GM18873 (cell line): ENCODE data around the gene OAS2.
"Not testable (repeated sequence)": the region's sequence is repeated elsewhere in the genome, so short reads cannot be mapped to it uniquely, and the experiment has no call there.

Source experiments
- ATAC-seq: cut with Tn5 transposase; IDR thresholded peaks from one replicate; pipeline ENCODE4 v1.9.1; 2021; ENCODE audit warnings: mild to moderate bottlenecking, moderate library complexity, moderate number of reproducible peaks; ENCODE audit not compliant: unreplicated experiment, low FRiP score

Gene OAS2

DNA sequence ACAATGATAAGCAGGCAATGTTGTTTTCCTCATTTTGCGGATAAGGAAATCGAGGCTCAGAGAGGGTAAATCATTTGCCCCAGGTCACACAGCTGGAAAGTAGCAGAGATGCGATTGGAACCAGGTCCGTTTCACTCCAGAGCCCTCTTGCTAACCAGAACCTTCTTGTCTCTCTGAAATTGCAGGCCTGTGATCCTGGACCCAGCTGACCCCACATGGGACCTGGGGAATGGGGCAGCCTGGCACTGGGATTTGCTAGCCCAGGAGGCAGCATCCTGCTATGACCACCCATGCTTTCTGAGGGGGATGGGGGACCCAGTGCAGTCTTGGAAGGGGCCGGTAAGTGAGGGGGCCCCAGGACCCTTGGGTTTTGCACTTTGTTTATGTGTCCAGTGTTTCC lies 30.6 kb upstream of the OAS2 start:
- ATAC-seq: no peak

DNA sequence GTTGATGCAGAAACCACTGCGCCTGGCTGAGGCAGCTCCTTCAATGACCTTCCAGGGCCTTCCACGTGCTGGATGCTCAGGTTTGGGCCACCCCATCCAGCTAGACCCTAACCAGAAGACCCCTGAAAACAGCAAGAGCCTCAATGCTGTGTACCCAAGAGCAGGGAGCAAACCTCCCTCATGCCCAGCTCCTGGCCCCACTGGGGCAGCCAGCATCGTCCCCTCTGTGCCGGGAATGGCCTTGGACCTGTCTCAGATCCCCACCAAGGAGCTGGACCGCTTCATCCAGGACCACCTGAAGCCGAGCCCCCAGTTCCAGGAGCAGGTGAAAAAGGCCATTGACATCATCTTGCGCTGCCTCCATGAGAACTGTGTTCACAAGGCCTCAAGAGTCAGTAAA lies 29.5 kb upstream of the OAS2 start:
- no peak for ATAC-seq

DNA sequence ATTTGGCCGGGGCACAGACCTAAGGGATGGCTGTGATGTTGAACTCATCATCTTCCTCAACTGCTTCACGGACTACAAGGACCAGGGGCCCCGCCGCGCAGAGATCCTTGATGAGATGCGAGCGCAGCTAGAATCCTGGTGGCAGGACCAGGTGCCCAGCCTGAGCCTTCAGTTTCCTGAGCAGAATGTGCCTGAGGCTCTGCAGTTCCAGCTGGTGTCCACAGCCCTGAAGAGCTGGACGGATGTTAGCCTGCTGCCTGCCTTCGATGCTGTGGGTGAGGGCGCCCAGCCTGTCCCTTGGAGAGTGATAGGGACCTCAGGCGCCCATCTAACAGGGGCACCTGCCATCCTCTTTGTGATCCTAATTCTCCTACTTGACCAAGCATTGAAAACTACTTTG lies 27.6 kb upstream of the OAS2 start:
- ATAC-seq: no peak

DNA sequence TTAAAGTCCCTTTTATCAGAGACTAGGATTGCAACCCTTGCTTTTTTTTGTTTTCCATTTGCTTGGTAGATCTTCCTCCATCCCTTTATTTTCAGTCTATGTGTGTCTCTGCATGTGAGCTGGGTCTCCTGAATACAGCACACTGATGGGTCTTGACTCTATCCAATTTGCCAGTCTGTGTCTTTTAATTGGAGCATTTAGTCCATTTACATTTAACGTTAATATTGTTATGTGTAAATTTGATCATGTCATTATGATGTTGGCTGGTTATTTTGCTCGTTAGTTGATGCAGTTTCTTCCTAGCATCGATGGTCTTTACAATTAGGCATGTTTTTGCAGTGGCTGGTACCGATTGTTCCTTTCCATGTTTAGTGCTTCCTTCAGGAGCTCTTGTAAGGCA lies 21.2 kb upstream of the OAS2 start:
- ATAC-seq: not testable (repeated sequence)

DNA sequence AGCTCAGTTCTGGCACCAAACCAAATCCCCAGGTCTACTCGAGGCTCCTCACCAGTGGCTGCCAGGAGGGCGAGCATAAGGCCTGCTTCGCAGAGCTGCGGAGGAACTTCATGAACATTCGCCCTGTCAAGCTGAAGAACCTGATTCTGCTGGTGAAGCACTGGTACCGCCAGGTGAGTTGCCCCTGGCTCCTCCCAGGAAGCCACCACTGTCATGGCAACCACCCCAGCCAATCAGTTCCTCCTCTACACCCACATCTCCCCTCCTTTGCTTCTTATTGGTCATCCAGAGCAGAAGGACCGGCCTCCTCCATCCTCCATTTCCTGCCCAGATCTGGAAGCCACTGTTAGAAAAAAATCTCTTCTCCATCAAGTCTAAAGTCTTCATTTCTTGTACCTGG lies 17.2 kb upstream of the OAS2 start:
- ATAC-seq: no peak

DNA sequence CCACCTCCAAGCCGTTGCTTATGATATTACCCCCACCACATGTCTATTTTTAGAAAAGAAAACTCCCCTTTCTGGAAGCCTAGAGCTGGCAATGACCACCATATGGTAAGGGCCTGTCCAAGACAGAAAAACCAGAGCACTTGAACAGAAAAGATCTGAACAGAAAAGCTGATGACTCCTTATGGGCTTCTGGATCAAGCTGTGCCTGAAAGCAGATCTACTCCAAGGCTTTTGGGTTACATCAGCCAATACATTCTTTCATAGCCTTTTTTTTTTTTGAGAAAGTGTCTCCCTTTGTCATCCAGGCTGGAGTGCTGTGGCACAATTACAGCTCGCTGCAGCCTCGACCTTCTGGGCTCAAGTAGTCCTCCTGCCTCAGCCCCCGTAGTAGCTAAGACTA lies 16.8 kb upstream of the OAS2 start:
- no peak for ATAC-seq

DNA sequence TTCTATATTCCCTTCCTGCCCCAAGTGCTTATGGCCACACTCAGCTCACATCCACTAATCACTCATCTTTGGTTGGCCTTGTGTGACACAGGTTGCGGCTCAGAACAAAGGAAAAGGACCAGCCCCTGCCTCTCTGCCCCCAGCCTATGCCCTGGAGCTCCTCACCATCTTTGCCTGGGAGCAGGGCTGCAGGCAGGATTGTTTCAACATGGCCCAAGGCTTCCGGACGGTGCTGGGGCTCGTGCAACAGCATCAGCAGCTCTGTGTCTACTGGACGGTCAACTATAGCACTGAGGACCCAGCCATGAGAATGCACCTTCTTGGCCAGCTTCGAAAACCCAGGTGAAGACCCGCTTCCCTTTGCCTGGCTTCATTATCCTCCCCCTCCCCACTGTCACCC lies 15.8 kb upstream of the OAS2 start:
- ATAC-seq: no peak

DNA sequence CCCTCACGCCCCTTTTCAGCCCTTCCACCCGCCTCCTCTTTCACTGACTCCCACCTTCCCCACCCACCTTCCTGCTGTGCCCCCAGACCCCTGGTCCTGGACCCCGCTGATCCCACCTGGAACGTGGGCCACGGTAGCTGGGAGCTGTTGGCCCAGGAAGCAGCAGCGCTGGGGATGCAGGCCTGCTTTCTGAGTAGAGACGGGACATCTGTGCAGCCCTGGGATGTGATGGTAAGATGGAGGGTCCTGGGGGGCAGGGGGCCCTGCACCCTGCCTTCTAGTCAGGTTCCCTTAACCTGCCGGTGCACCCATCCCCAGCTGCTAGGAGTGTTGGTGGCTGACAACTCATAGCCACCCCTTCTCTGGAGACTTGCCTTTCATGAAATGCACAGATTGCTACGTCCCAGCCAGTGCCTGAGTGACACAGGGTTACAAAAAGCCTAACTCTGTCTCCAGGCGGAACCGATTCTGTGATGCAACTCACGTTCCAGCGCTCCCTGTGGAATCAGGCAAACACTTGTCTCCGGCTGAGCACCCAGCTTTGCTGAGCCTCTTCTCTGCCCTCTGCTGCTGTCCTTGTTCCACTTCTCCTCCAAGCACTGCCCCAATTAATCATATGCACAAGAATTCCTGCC lies 15.0 kb upstream of the OAS2 start:
- ATAC-seq: no peak

DNA sequence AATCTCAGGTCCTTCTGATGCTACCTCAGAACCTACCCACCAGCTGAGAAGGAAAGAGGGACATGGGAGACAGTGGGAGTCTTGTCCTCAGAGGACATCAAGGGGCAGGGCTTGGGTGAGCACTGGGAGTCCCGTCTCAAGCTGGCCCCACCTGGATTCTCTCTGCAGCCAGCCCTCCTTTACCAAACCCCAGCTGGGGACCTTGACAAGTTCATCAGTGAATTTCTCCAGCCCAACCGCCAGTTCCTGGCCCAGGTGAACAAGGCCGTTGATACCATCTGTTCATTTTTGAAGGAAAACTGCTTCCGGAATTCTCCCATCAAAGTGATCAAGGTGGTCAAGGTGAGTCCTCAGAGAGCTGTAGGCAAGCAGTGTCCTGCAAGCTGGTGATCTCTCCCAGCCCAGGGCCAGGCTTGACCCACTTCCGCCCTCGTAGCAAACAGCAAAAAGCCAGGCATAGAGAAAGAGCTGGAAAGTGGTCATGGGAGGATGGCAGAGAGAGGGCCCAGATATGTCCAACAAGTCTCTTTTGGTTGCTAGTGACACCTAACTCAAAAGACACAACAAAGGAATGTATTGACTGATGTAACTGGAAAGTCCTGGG lies 14.2 kb upstream of the OAS2 start:
- ATAC-seq: no peak

DNA sequence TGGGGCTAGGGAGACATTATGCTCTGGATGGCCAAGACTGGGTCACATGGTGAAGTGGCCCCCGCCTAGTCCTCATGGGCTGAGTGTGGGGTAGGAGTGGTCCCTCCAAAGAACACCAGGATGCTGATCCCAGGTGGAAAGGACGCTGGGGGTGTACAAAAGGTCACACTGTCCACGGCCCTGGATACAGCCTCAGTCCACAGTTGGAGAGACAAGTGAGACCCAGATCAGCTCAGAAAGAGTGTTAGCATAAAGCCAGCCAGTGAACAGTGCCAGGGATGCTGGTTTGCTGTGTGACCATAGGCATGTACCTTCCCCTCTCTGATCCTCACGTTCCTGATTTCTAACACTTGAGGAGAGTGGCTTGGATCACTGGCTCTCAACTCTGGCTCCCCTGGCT lies 13.4 kb upstream of the OAS2 start:
- no peak for ATAC-seq

DNA sequence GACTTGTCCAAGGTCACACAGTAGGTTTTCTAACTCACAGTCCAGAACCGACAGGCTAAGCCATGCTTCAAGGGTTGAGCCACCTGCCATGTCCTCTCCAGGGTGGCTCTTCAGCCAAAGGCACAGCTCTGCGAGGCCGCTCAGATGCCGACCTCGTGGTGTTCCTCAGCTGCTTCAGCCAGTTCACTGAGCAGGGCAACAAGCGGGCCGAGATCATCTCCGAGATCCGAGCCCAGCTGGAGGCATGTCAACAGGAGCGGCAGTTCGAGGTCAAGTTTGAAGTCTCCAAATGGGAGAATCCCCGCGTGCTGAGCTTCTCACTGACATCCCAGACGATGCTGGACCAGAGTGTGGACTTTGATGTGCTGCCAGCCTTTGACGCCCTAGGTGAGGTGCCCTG lies 12.7 kb upstream of the OAS2 start:
- no peak for ATAC-seq

DNA sequence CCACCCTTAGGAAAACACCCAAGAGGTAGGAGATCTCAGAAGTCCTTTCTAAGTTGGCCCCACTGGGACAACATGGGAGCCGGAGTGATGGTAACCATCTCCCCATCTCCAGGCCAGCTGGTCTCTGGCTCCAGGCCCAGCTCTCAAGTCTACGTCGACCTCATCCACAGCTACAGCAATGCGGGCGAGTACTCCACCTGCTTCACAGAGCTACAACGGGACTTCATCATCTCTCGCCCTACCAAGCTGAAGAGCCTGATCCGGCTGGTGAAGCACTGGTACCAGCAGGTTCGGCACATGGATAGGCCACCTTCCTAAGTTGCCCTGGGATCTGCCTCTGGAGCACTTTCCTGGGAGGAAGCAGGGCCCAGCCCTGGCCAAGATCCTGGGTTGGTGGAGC lies 11.0 kb upstream of the OAS2 start:
- ATAC-seq: no peak

DNA sequence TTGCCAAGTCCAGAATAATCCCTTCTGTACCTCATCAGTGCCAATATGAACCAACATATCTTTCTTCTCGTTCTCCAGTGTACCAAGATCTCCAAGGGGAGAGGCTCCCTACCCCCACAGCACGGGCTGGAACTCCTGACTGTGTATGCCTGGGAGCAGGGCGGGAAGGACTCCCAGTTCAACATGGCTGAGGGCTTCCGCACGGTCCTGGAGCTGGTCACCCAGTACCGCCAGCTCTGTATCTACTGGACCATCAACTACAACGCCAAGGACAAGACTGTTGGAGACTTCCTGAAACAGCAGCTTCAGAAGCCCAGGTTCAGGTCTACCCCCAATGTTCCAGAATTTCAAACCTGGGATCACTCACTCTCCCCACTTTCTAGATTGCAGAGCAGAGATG lies 10.5 kb upstream of the OAS2 start:
- ATAC-seq: no peak

DNA sequence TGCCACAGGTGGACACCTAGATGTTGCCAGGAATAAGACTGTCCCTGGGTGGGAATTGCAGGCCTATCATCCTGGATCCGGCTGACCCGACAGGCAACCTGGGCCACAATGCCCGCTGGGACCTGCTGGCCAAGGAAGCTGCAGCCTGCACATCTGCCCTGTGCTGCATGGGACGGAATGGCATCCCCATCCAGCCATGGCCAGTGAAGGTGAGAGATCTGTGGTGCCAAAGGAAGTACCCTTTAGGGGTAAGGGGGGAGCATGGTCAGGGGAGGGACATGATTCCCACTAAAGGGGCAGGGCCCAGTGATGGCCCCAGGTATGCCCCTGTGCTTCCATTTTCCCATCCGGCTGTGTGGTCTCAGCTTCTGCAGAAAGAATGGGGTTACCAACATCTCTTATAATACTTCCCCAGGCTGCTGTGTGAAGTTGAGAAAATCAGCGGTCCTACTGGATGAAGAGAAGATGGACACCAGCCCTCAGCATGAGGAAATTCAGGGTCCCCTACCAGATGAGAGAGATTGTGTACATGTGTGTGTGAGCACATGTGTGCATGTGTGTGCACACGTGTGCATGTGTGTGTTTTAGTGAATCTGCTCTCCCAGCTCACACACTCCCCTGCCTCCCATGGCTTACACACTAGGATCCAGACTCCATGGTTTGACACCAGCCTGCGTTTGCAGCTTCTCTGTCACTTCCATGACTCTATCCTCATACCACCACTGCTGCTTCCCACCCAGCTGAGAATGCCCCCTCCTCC lies 8.6 kb upstream of the OAS2 start:
- ATAC-seq: no peak

DNA sequence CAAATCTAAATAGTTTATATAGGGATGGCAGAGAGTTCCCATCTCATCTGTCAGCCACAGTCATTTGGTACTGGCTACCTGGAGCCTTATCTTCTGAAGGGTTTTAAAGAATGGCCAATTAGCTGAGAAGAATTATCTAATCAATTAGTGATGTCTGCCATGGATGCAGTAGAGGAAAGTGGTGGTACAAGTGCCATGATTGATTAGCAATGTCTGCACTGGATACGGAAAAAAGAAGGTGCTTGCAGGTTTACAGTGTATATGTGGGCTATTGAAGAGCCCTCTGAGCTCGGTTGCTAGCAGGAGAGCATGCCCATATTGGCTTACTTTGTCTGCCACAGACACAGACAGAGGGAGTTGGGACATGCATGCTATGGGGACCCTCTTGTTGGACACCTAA lies 7.9 kb upstream of the OAS2 start:
- no peak for ATAC-seq

DNA sequence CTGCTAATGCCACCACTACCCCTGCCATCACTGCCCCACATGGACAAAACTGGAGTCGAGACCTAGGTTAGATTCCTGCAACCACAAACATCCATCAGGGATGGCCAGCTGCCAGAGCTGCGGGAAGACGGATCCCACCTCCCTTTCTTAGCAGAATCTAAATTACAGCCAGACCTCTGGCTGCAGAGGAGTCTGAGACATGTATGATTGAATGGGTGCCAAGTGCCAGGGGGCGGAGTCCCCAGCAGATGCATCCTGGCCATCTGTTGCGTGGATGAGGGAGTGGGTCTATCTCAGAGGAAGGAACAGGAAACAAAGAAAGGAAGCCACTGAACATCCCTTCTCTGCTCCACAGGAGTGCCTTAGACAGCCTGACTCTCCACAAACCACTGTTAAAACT lies 7.1 kb upstream of the OAS2 start:
- ATAC-seq: no peak

DNA sequence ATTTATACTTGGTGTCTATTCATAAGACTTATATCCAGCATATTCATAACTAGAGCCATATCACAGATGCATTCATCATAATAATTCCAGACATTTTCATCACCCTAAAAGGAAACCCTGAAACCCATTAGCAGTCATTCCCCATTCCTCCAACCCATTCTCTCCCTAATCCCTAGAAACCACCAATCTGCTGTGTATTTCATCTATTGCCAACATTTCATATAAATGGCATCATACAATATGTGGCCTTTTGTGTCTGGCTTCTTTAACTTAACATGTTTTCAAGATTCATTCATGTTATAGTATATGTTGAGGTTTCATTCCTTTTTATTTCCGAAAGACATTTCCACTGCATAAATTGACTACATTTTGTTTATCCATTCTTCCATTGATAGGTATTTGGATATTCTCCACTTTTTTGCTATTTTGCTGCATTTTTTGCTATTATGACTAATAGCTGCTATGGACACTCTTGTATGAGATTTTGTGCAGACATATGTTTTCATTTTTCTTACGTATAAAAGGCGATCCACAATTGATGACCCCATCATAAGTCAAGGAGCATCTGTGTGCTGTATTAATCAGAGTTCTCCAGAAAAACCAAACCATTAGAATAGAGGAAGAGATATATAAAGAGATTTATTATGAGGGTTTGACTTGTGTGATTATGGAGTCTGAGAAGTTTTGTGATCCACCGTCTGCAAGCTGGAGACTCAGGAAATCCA lies 5.1 kb upstream of the OAS2 start:
- ATAC-seq: no peak

DNA sequence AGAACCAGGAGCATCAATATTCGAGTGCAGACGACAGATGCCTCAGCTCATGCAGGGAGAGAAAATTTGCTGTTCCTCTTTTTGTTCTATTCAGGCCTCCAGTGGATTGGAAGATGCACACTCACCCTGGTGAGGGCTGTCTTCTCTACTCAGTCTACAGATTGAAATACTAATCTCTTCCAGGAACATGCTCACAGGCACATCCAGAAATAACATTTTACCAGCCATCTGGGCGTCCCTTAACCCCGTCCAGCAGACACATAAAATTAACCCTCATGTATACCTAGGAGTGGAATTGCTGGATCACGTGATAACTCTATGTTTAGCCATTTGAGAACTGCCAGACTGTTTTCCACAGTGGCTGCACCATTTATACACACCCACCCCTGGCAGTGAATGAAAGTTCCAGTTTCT lies 4.5 kb upstream of the OAS2 start:
- no peak for ATAC-seq

DNA sequence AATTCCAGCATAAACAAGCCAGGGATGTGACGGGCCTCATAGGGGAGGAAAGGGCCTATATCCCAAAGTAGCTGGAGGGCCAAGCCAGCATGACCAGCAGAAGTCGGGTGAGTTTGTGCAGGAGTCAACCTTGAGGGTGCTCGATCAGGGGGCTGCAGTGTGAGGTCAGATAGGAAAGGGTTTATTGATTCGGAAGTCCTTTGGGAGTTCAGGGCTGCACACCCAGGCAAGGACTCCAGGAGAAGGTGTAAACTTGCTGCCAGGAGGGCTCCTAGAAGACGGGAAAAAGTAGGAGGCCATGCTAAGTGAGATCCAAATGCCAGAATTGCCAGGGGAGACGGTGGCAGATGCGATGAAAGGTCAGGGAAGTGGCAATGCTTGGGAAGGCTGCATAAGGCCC lies 3.4 kb upstream of the OAS2 start:
- no peak for ATAC-seq

DNA sequence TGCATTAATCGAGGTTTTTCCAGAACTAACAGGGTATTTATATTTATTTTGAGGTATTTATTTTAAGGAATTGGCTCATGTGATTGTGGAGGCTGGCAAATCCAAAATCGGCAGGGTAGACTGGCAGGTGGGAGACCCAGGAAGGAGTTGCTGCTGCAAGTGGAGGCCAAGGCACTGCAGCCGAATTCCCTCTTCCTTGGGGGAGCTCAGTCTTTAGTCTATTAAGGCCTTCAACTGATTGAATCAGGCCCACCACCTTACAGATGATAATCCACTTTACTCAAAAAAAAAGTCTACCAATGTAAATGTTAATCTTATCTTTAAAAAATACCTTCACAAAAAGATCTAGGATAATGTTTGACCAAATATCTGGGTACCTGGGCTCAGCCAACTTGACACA lies 1.2 kb upstream of the OAS2 start:
- no peak for ATAC-seq

DNA sequence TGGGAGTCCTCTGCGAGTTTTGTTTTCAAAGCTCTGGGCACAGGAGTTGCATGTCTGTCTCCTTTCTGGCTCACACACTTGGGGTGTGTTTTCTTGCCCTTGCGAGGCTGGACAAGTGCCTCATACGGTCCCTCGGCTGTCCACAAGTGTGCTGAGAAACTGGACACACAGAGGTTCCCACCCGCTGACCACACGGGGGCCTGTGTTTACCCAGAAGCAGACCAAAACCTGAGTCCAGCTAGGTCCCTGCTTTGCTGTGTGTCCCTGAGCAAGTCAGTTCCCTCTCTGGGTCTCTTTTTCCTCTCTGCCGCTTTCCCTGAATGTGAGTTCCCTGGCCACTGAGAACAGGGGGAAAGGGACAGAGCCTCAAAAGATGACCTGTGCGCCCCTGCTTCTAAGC lies 678 bp upstream of the OAS2 start:
- no peak for ATAC-seq
